Erythroblast (primary cell): ENCODE data around the gene SLC38A4.

Experiments
- GATA1 ChIP-seq: IDR thresholded peaks from 2 replicates; pipeline ENCODE4 v1.6.1; 2011; ENCODE audit warnings: low read depth, mild to moderate bottlenecking, control low read depth, low read length, moderate library complexity
- POLR2A ChIP-seq: IDR thresholded peaks from 2 replicates; pipeline ENCODE4 v1.6.1; 2011; ENCODE audit warnings: mild to moderate bottlenecking, low read length

- TF ChIP-seq POLR2A (no peak), GATA1 (no peak)
Measured at GRCh38 chr12:46722394-46723185, 103.2 kb downstream of the SLC38A4 start.
